ENCODE data around the gene ZNF8.

DNA sequence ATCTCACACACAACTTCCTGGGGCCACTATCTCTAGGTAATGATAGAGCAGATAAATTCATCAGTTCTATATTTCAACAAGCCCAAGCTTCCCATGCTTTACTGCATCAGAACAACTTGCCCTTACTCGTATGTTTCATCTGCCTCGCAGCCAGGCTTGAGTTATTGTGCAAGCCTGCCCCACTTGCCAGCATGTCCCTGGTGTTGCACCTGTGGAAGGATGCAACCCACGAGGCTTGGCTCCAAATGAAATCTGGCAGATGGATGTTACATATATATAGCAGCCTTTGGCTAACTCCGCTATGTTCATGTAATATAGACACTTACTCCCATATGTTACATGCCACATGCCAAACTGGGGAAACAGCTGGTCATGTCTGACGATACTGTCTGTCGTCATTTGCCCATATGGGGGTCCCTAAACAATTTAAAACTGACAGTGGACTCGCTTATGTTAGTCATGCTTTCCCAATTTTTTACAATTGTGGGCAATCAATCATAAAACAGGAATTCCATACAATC is 32.6 kb downstream of the ZNF8 start:
- TF ChIP-seq CTCF (conservative IDR thresholded peaks at IDR 0.05 in 1 of 2, IDR thresholded peaks at IDR 0.05 in 1 of 2; ENCODE audit: low read depth in 1 of 2, low read length in 2 of 2), result no peak
- TF ChIP-seq EZH2 (IDR thresholded peaks at IDR 0.05; ENCODE audit: low read length, missing control alignments), result no peak
